K562 (cell line): ENCODE results near the gene KCTD19. TPM values are rescaled to one million over a fixed set of nuclear protein-coding genes. Genes with fewer than 3 reads are reported as not detected.

ENCODE experiments used
- FOXJ3 ChIP-seq: sonication (generic); formaldehyde crosslinking; IDR thresholded peaks from 2 replicates; pipeline ENCODE4 v1.4.0; 2020; ENCODE audit warnings: mild to moderate bottlenecking, missing genetic modification reagents
- GABPA ChIP-seq: fragments of 200-800 bp; sonication (Bioruptor generic); conservative IDR thresholded peaks from 2 replicates; pipeline ENCODE4 v1.6.1; 2016; ENCODE audit warnings: low read depth, missing genetic modification characterization, missing compliant biosample characterization
- HNRNPH1 ChIP-seq: fragments of 200-400 bp; formaldehyde crosslinking; optimal IDR thresholded peaks from 2 replicates; pipeline ENCODE3; 2017; ENCODE audit warnings: low read depth, mild to moderate bottlenecking, low read length, moderate library complexity
- HNRNPK ChIP-seq: fragments of 200-400 bp; formaldehyde crosslinking; IDR thresholded peaks from one replicate; pipeline ENCODE4 v1.6.1; 2018; ENCODE audit warnings: mild to moderate bottlenecking, low read depth, low read length; ENCODE audit not compliant: poor library complexity, severe bottlenecking
- KLF6 ChIP-seq: fragments of 250-450 bp; sonication (Bioruptor Pico); IDR thresholded peaks from 2 replicates; pipeline ENCODE4 v1.4.0; 2020; ENCODE audit warnings: mild to moderate bottlenecking, moderate library complexity, borderline replicate concordance
- L3MBTL2 ChIP-seq: fragments of 450-650 bp; IDR thresholded peaks from 2 replicates; pipeline ENCODE4 v1.6.1; 2016; ENCODE audit warnings: mild to moderate bottlenecking, moderate library complexity
- POLR2AphosphoS5 ChIP-seq: IDR thresholded peaks from 2 replicates; pipeline ENCODE4 v1.6.1; 2011; ENCODE audit warnings: mild to moderate bottlenecking, low read depth, low read length, moderate library complexity; ENCODE audit not compliant: control insufficient read depth, insufficient read depth
- POLR2G ChIP-seq: fragments of 200-400 bp; formaldehyde crosslinking; IDR thresholded peaks from 2 replicates; pipeline ENCODE4 v1.6.1; 2017; ENCODE audit warnings: low read depth, mild to moderate bottlenecking, antibody characterized with exemption, low read length, moderate library complexity
- SMAD4 ChIP-seq: fragments of 250-450 bp; sonication (Bioruptor Pico); conservative IDR thresholded peaks from 2 replicates; pipeline ENCODE4 v1.8.0; 2021; ENCODE audit warnings: inconsistent platforms, mild to moderate bottlenecking, moderate library complexity
- SMARCA4 ChIP-seq: fragments of 450-650 bp; IDR thresholded peaks from 2 replicates; pipeline ENCODE4 v1.6.1; 2016
- SNIP1 ChIP-seq: fragments of 450-650 bp; IDR thresholded peaks from 2 replicates; pipeline ENCODE4 v1.7.1; 2017; ENCODE audit warnings: low read depth, mild to moderate bottlenecking
- ZNF197 ChIP-seq: fragments of 200-800 bp; sonication (Bioruptor generic); IDR thresholded peaks from 2 replicates; pipeline ENCODE4 v1.6.1; 2016; ENCODE audit warnings: low read depth, missing genetic modification characterization, missing compliant biosample characterization
- ZNF57 ChIP-seq: fragments of 450-650 bp; formaldehyde crosslinking; IDR thresholded peaks from 2 replicates; pipeline ENCODE4 v1.4.0; 2020; ENCODE audit warnings: mild to moderate bottlenecking, moderate library complexity
- polyA plus RNA-seq, 8 experiments: library from polyadenylated mRNA; depleted of rRNA in 4 of 8; stranded (reverse) in 5 of 8; unstranded in 3 of 8; fragments of >200 nt; fragmentation: Nextera tagmentation in 2 of 8; fragmentation: Illumina TruSeq in 1 of 8; extraction: Ambion mirVana in 2 of 8; extraction: Trizol in 1 of 8; gene quantifications; 2 replicates each; pipeline versions ENCODE4 v1.2.1 to v1.2.3, GENCODE V29; 2011 to 2014; ENCODE audit warnings: inconsistent platforms in 1 of 8, missing spikeins in 1 of 8
- total RNA-seq, 7 experiments: library from RNA; depleted of rRNA in 6 of 7; stranded (reverse); fragments of >200 nt in 6 of 7; fragmentation: Illumina TruSeq in 2 of 7; extraction: Trizol in 2 of 7; gene quantifications; 2 replicates each; pipeline versions ENCODE4 v1.2.1 to v1.2.3, GENCODE V29; 2011 to 2021; ENCODE audit warnings: low replicate concordance in 1 of 7
- TF ChIP-seq, protein P1 (sequence below): sonication (generic); formaldehyde crosslinking; IDR thresholded peaks from 2 replicates; pipeline ENCODE4 v1.9.0; 2022; ENCODE audit warnings: mild to moderate bottlenecking, missing genetic modification reagents
- TF ChIP-seq, protein P2 (sequence below), 3 experiments: fragments of 200-800 bp in 1 of 3; sonication (Bioruptor generic) in 1 of 3; sonication (generic) in 1 of 3; formaldehyde crosslinking in 1 of 3; IDR thresholded peaks; 2 replicates each; pipeline versions ENCODE4 v1.6.1 to v1.8.0; 2016 to 2022; ENCODE audit warnings: mild to moderate bottlenecking in 2 of 3, missing compliant biosample characterization in 2 of 3, missing genetic modification characterization in 2 of 3, missing genetic modification reagents in 1 of 3
- TF ChIP-seq, protein P3 (sequence below): sonication (generic); formaldehyde crosslinking; IDR thresholded peaks from 2 replicates; pipeline ENCODE4 v1.8.1; 2023; ENCODE audit warnings: mild to moderate bottlenecking, missing genetic modification reagents
- TF ChIP-seq, protein P4 (sequence below): sonication (generic); formaldehyde crosslinking; IDR thresholded peaks from 2 replicates; pipeline ENCODE4 v1.5.0; 2020; ENCODE audit warnings: missing genetic modification reagents
- TF ChIP-seq, protein P5 (sequence below): fragments of 450-650 bp; formaldehyde crosslinking; IDR thresholded peaks from 2 replicates; pipeline ENCODE4 v1.4.0; 2020; ENCODE audit warnings: mild to moderate bottlenecking

Gene KCTD19
- total and polyA plus RNA-seq, 9 of the 15 experiments (the other 6 are each of a cell fraction or from before 2014, with no cell fraction given): 0.03 to 0.91 (median 0.22) TPM; not detected in 2

DNA sequence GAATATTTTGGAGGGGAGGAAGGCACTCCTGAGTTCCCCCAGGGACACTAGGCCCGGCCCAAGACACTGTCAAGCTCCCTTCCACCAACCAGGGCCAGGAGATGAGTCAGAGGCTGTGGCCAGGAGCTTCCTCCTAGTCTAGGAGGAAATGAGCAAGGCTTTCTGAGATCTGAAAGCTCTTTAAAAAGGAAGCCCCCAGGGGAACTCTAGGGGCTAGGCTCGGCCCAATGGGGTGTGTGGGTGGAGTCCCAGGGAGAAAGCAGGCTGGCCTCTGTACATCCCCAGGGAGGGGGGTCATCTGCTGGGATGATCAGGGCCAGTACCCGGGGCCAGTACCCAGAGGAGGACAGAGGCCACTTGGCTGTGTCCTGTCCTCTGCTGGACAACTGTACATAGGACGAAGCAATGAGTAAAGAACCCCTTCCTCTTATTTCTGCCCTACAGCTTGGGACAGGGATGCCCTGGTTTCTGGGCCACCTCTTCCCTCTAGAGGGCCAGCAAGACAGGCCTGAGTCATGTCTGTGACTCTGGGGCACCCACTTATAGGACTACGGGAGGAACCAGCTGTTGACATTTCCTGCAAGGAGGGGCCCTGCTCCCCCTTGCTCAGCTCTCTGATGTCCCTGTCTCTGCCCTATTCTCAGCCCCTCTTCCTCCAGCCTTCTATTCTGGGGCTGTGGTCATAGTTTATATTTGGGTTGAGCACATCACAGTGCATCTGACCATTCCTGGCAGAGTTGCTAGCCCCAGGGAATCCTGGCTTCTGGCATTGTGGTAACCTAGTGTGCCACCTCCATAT lies 82.0 kb downstream of the KCTD19 start (continued):
- TF ChIP-seq ZNF57 (peak; percentile 57; the same call in 1 of the 2 replicates), HNRNPH1 (no peak), GABPA (0 out of 2 replicates have a peak, but pooled peaks have one; percentile 28), FOXJ3 (CRISPR knock-in tag) (no peak), L3MBTL2 (no peak), KLF6 (no peak), ZNF197 (no peak), HNRNPK (no peak), SMAD4 (0 out of 2 replicates have a peak, but pooled peaks have one; percentile 20), POLR2G (0 out of 2 replicates have a peak, but pooled peaks have one; percentile 24), SNIP1 (no peak), SMARCA4 (peak; percentile 51), POLR2AphosphoS5 (peak; percentile 61)
- TF ChIP-seq, protein P1, sequence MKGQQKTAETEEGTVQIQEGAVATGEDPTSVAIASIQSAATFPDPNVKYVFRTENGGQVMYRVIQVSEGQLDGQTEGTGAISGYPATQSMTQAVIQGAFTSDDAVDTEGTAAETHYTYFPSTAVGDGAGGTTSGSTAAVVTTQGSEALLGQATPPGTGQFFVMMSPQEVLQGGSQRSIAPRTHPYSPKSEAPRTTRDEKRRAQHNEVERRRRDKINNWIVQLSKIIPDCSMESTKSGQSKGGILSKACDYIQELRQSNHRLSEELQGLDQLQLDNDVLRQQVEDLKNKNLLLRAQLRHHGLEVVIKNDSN (CRISPR knock-in tag): 0 out of 2 replicates have a peak, but pooled peaks have one; percentile 8
- TF ChIP-seq, protein P2, sequence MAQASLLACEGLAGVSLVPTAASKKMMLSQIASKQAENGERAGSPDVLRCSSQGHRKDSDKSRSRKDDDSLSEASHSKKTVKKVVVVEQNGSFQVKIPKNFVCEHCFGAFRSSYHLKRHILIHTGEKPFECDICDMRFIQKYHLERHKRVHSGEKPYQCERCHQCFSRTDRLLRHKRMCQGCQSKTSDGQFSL (CRISPR knock-in tag; IDR thresholded peaks at IDR 0.05): 0 out of 2 replicates have a peak, but pooled peaks have one; percentile 36
- TF ChIP-seq, protein P2 (tag; IDR thresholded peaks at IDR 0.05): no peak
- TF ChIP-seq, protein P3, sequence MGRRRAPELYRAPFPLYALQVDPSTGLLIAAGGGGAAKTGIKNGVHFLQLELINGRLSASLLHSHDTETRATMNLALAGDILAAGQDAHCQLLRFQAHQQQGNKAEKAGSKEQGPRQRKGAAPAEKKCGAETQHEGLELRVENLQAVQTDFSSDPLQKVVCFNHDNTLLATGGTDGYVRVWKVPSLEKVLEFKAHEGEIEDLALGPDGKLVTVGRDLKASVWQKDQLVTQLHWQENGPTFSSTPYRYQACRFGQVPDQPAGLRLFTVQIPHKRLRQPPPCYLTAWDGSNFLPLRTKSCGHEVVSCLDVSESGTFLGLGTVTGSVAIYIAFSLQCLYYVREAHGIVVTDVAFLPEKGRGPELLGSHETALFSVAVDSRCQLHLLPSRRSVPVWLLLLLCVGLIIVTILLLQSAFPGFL: no peak
- TF ChIP-seq, protein P4, sequence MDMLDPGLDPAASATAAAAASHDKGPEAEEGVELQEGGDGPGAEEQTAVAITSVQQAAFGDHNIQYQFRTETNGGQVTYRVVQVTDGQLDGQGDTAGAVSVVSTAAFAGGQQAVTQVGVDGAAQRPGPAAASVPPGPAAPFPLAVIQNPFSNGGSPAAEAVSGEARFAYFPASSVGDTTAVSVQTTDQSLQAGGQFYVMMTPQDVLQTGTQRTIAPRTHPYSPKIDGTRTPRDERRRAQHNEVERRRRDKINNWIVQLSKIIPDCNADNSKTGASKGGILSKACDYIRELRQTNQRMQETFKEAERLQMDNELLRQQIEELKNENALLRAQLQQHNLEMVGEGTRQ: no peak
- TF ChIP-seq, protein P5, sequence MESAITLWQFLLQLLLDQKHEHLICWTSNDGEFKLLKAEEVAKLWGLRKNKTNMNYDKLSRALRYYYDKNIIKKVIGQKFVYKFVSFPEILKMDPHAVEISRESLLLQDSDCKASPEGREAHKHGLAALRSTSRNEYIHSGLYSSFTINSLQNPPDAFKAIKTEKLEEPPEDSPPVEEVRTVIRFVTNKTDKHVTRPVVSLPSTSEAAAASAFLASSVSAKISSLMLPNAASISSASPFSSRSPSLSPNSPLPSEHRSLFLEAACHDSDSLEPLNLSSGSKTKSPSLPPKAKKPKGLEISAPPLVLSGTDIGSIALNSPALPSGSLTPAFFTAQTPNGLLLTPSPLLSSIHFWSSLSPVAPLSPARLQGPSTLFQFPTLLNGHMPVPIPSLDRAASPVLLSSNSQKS (CRISPR knock-in tag): no peak
